ENCODE measurements around the gene DEPDC7. TPM values are rescaled to one million over a fixed set of nuclear protein-coding genes. Genes with fewer than 3 reads are reported as not detected.
"Not testable (repeated sequence)": the region's sequence is repeated elsewhere in the genome, so short reads cannot be mapped to it uniquely, and the experiment has no call there.

DEPDC7 gene
- total RNA-seq, 1 donor from 2014 or later = 0.55 TPM

- no peak overlapping the region for H3K4me3 ChIP-seq
- peaks cover 18% of the 10 kb centered on the region for H3K27me3 ChIP-seq (ENCODE audit: low read depth)
- H3K27ac ChIP-seq (replicated peaks) = no peak overlapping the region
- H3K36me3 ChIP-seq = no peaks in the 10 kb centered on the region
- no peak for DNase-seq
- no peak for TF ChIP-seq CTCF (IDR thresholded peaks at IDR 0.05; ENCODE audit: borderline replicate concordance)
- intact Hi-C loops (cut with micrococcal nuclease) = no loop called here
- H3K9me3 ChIP-seq (replicated peaks) = no peaks in the 10 kb centered on the region
- H3K4me1 ChIP-seq = no peaks in the 10 kb centered on the region
These were observed 9.7 kb downstream of the DEPDC7 start for GRCh38 chr11:33025339-33025722.

- Histone ChIP-seq H3K4me3 (no peak overlapping the region), H3K4me1 (no peaks in the 10 kb centered on the region), H3K27ac (replicated peaks) (no peak overlapping the region), H3K36me3 (no peaks in the 10 kb centered on the region), H3K27me3 (ENCODE audit: low read depth) (peaks cover 6% of the 10 kb centered on the region), H3K9me3 (replicated peaks) (no peaks in the 10 kb centered on the region)
- intact Hi-C loops (cut with micrococcal nuclease) = no loop called here
- TF ChIP-seq CTCF (IDR thresholded peaks at IDR 0.05; ENCODE audit: borderline replicate concordance) = no peak
- DNase-seq = no peak
These were observed 11.6 kb downstream of the DEPDC7 start for GRCh38 chr11:33027233-33027632.

- H3K9me3 ChIP-seq (replicated peaks) = no peaks in the 10 kb centered on the region
- H3K27me3 ChIP-seq (ENCODE audit: low read depth) = peaks cover 6% of the 10 kb centered on the region
- intact Hi-C loops (cut with micrococcal nuclease) = no loop called here
- H3K27ac ChIP-seq (replicated peaks) = no peak overlapping the region
- H3K4me3 ChIP-seq = no peak overlapping the region
- no peaks in the 10 kb centered on the region for H3K36me3 ChIP-seq
- no peak for TF ChIP-seq CTCF (IDR thresholded peaks at IDR 0.05; ENCODE audit: borderline replicate concordance)
- no peaks in the 10 kb centered on the region for H3K4me1 ChIP-seq
- no peak for DNase-seq
These were observed 12.3 kb downstream of the DEPDC7 start for GRCh38 chr11:33027846-33028536.

- no peak overlapping the region for H3K27ac ChIP-seq (replicated peaks)
- intact Hi-C loops (cut with micrococcal nuclease) = no loop called here
- DNase-seq = no peak
- no peaks in the 10 kb centered on the region for H3K4me1 ChIP-seq
- H3K36me3 ChIP-seq = no peaks in the 10 kb centered on the region
- TF ChIP-seq CTCF (IDR thresholded peaks at IDR 0.05; ENCODE audit: borderline replicate concordance) = no peak
- H3K9me3 ChIP-seq (replicated peaks) = no peaks in the 10 kb centered on the region
- H3K4me3 ChIP-seq = no peak overlapping the region
- peaks cover 6% of the 10 kb centered on the region for H3K27me3 ChIP-seq (ENCODE audit: low read depth)
These were observed 12.8 kb downstream of the DEPDC7 start for GRCh38 chr11:33028537-33028914.

GRCh38 chr11:33029218-33029617, 13.5 kb downstream of the DEPDC7 start:
- H3K9me3 ChIP-seq (replicated peaks); H3K4me1 ChIP-seq; H3K4me3 ChIP-seq; H3K27ac ChIP-seq (replicated peaks); H3K27me3 ChIP-seq (ENCODE audit: low read depth); DNase-seq; H3K36me3 ChIP-seq; intact Hi-C loops (cut with micrococcal nuclease): not testable (repeated sequence)

- H3K4me1 ChIP-seq = no peaks in the 10 kb centered on the region
- no peak overlapping the region for H3K4me3 ChIP-seq
- peaks cover 6% of the 10 kb centered on the region for H3K27me3 ChIP-seq (ENCODE audit: low read depth)
- intact Hi-C loops (cut with micrococcal nuclease) = no loop called here
- H3K27ac ChIP-seq (replicated peaks) = no peak overlapping the region
- no peaks in the 10 kb centered on the region for H3K9me3 ChIP-seq (replicated peaks)
- no peak for TF ChIP-seq CTCF (IDR thresholded peaks at IDR 0.05; ENCODE audit: borderline replicate concordance)
- no peaks in the 10 kb centered on the region for H3K36me3 ChIP-seq
- no peak for DNase-seq
These were observed 17.8 kb downstream of the DEPDC7 start for GRCh38 chr11:33033493-33033892.
